PC-3 (cell line): ENCODE measurements around the gene AGRN. TPM values are rescaled to one million over a fixed set of nuclear protein-coding genes. Genes with fewer than 3 reads are reported as not detected.

ENCODE experiments used
- ATAC-seq: fragments of 200-7000 bp; cut with Tn5 transposase; 2 replicates; pipeline ENCODE4 v1.9.1; 2020; ENCODE audit warnings: mild to moderate bottlenecking, moderate library complexity
- BruUV-seq: library from RNA; stranded (reverse); fragments of 400-500 nt; replicated peaks from 2 replicates; lab custom pipeline; 2021; lab: Mats Ljungman, UMichigan
- CTCF ChIA-PET: fragments of 300-600 bp; sonication (Branson Sonifier 250); formaldehyde crosslinking; loops from one replicate; lab custom pipeline; 2022; ENCODE audit warnings: antibody characterized with exemption; lab: Charles Lee
- POLR2A ChIA-PET: fragments of 300-600 bp; sonication (Branson Sonifier 250); formaldehyde crosslinking; loops from one replicate; lab custom pipeline; 2022; ENCODE audit warnings: antibody characterized with exemption; ENCODE audit not compliant: unreplicated experiment; lab: Charles Lee
- DNase-seq: peaks from one replicate; pipeline ENCODE4 v3.0.0-alpha.2; 2015
- H2AFZ ChIP-seq: fragments of 300-600 bp; sonication (generic); 2 replicates; pipeline ENCODE4 v1.6.0; 2016; ENCODE audit warnings: antibody characterized with exemption, low read length
- H3F3A ChIP-seq: fragments of 300-600 bp; sonication (generic); one replicate; pipeline ENCODE4 v1.6.0; 2017; ENCODE audit warnings: antibody characterized with exemption, low read length, control low read depth, mild to moderate bottlenecking; ENCODE audit not compliant: unreplicated experiment
- H3K27ac ChIP-seq: fragments of 300-600 bp; sonication (generic); 2 replicates; pipeline ENCODE4 v1.5.1; 2016; ENCODE audit warnings: mild to moderate bottlenecking, low read length
- H3K27me3 ChIP-seq: fragments of 300-600 bp; sonication (generic); 2 replicates; pipeline ENCODE4 v1.6.1; 2016; ENCODE audit warnings: low read length, mixed read lengths
- H3K36me3 ChIP-seq: fragments of 300-600 bp; sonication (generic); 2 replicates; pipeline ENCODE4 v1.6.1; 2016; ENCODE audit warnings: low read depth, mixed run types, low read length, mixed read lengths
- H3K4me1 ChIP-seq: fragments of 300-600 bp; sonication (generic); 2 replicates; pipeline ENCODE4 v1.5.1; 2016; ENCODE audit warnings: low read length; ENCODE audit not compliant: insufficient read depth
- H3K4me2 ChIP-seq: fragments of 300-600 bp; sonication (generic); 2 replicates; pipeline ENCODE4 v1.6.0; 2016; ENCODE audit warnings: low read length
- H3K4me3 ChIP-seq: fragments of 300-600 bp; sonication (generic); 2 replicates; pipeline ENCODE4 v1.5.1; 2016; ENCODE audit warnings: mild to moderate bottlenecking, low read length, mixed read lengths
- H3K79me2 ChIP-seq: fragments of 300-600 bp; sonication (generic); 2 replicates; pipeline ENCODE4 v1.6.1; 2017; ENCODE audit warnings: low read length, mixed read lengths
- H3K9ac ChIP-seq: fragments of 300-600 bp; sonication (generic); 2 replicates; pipeline ENCODE4 v1.6.0; 2016; ENCODE audit warnings: mild to moderate bottlenecking, low read length
- H3K9me2 ChIP-seq: fragments of 300-600 bp; sonication (generic); replicated peaks from 2 replicates; pipeline ENCODE4 v1.6.1; 2016; ENCODE audit warnings: mixed run types, low read length, mixed read lengths
- H3K9me3 ChIP-seq: fragments of 300-600 bp; sonication (generic); 2 replicates; pipeline ENCODE4 v1.6.1; 2016; ENCODE audit warnings: low read length, mixed read lengths
- H4K20me1 ChIP-seq: fragments of 300-600 bp; sonication (generic); 2 replicates; pipeline ENCODE4 v1.6.1; 2016; ENCODE audit warnings: low read length, mixed read lengths
- EZH2 ChIP-seq: fragments of 300-600 bp; sonication (generic); IDR thresholded peaks from one replicate; pipeline ENCODE4 v1.6.1; 2017; ENCODE audit warnings: antibody characterized with exemption, mild to moderate bottlenecking, low read length; ENCODE audit not compliant: unreplicated experiment
- EZH2phosphoT487 ChIP-seq: fragments of 300-600 bp; sonication (generic); IDR thresholded peaks from 2 replicates; pipeline ENCODE4 v1.6.1; 2018; ENCODE audit warnings: mild to moderate bottlenecking, antibody characterized with exemption, low read length, borderline replicate concordance
- intact Hi-C: fragments of 100-400 bp; cut with micrococcal nuclease; formaldehyde crosslinking; loops from 2 replicates; pipeline ENCODE4 v1.9.0; 2023
- total RNA-seq: library from RNA; depleted of rRNA; stranded (reverse); fragments of >200 nt; gene quantifications from 2 replicates; pipeline ENCODE4 v1.2.3, GENCODE V29; 2014
- TF ChIP-seq, protein P1 (sequence below): fragments of 300-600 bp; sonication (generic); conservative IDR thresholded peaks from 2 replicates; pipeline ENCODE4 v1.5.1; 2017; ENCODE audit warnings: antibody characterized with exemption, low read depth, mild to moderate bottlenecking, low read length

AGRN gene
- total RNA-seq, 1 experiment from 2014 or later, result 273 TPM

DNA sequence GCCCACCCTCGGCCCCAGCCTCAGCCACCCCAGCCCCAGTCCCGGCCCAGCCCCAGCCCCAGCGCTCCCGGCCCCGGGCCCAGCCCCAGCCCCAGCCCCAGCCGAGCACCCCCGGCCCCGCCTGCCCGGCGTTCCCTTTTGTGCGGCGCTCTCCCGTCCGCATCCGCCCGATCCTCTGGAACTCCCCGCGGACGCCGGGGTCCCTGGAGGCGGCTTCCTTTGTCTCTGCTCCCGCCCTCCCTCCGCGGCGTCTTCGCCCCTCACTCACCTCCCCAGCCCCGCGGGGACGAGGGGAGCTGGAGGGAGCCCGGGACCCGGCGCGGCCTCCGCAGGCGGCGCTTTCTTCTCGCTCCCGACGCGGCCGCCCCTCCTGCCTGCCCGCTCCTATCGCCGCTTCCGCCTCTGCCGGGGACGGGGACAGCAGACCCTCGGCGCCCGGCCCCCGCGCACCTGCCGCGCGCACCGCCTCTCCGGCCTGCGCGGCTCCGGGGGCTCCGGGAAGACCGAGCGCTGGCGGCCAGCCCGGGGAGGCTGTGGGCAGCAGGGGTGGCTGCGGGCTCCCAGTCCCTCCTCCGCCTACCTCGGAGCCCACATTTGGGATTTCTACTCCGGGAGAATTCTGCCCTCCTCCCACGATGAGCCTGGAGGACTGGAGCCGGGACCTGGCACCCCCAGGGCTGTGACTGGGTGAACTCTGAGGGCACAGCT lies 14.0 kb downstream of the AGRN start:
- DNase-seq, result no peak
- peaks cover 50% of the 10 kb centered on the region for H3K36me3 ChIP-seq
- no peak overlapping the region for H3K9ac ChIP-seq
- no peaks in the 10 kb centered on the region for H3K4me1 ChIP-seq
- ChIA-PET POLR2A (no interaction called here), CTCF (no interaction called here)
- no peak overlapping the region for H3K27ac ChIP-seq
- peaks cover 78% of the 10 kb centered on the region for H3K79me2 ChIP-seq
- no peak for ATAC-seq
- H3K4me3 ChIP-seq, result no peak overlapping the region
- intact Hi-C loops, result no loop called here
- peaks cover 58% of the 10 kb centered on the region for H4K20me1 ChIP-seq
- TF ChIP-seq EZH2phosphoT487 (no peak), EZH2 (no peak)
- TF ChIP-seq, protein P1, sequence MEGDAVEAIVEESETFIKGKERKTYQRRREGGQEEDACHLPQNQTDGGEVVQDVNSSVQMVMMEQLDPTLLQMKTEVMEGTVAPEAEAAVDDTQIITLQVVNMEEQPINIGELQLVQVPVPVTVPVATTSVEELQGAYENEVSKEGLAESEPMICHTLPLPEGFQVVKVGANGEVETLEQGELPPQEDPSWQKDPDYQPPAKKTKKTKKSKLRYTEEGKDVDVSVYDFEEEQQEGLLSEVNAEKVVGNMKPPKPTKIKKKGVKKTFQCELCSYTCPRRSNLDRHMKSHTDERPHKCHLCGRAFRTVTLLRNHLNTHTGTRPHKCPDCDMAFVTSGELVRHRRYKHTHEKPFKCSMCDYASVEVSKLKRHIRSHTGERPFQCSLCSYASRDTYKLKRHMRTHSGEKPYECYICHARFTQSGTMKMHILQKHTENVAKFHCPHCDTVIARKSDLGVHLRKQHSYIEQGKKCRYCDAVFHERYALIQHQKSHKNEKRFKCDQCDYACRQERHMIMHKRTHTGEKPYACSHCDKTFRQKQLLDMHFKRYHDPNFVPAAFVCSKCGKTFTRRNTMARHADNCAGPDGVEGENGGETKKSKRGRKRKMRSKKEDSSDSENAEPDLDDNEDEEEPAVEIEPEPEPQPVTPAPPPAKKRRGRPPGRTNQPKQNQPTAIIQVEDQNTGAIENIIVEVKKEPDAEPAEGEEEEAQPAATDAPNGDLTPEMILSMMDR, result no peak
- H2AFZ ChIP-seq, result no peak overlapping the region
- H3K9me3 ChIP-seq, result no peaks in the 10 kb centered on the region
- H3F3A ChIP-seq, result no peaks in the 10 kb centered on the region
- no peak overlapping the region for H3K4me2 ChIP-seq
- H3K27me3 ChIP-seq, result no peaks in the 10 kb centered on the region
- BruUV-seq, result no TSS peak
- H3K9me2 ChIP-seq, result no peaks in the 10 kb centered on the region

- H3K27me3 ChIP-seq, result no peaks in the 10 kb centered on the region
- peaks cover 58% of the 10 kb centered on the region for H4K20me1 ChIP-seq
- H3K9me3 ChIP-seq, result no peaks in the 10 kb centered on the region
- ChIA-PET POLR2A (no interaction called here), CTCF (no interaction called here)
- no peaks in the 10 kb centered on the region for H3K4me1 ChIP-seq
- DNase-seq, result no peak
- H3K4me3 ChIP-seq, result no peak overlapping the region
- no peak overlapping the region for H3K9ac ChIP-seq
- TF ChIP-seq, protein P1, result no peak
- TF ChIP-seq EZH2 (no peak), EZH2phosphoT487 (no peak)
- no peak for ATAC-seq
- BruUV-seq, result no TSS peak
- no peak overlapping the region for H3K4me2 ChIP-seq
- intact Hi-C loops, result no loop called here
- H3K79me2 ChIP-seq, result peaks cover 72% of the 10 kb centered on the region
- no peaks in the 10 kb centered on the region for H3K9me2 ChIP-seq
- peaks cover 47% of the 10 kb centered on the region for H3K36me3 ChIP-seq
- H2AFZ ChIP-seq, result no peak overlapping the region
- H3K27ac ChIP-seq, result no peak overlapping the region
- no peaks in the 10 kb centered on the region for H3F3A ChIP-seq
These were observed 14.5 kb downstream of the AGRN start for GRCh38 chr1:1034439-1034781.

- intact Hi-C loops, result no loop called here
- Histone ChIP-seq H3K4me1 (peaks cover 9% of the 10 kb centered on the region), H3K4me2 (no peak overlapping the region), H3K27me3 (no peaks in the 10 kb centered on the region), H2AFZ (no peak overlapping the region), H3K27ac (no peak overlapping the region), H3K4me3 (no peak overlapping the region), H3K9ac (no peak overlapping the region), H3F3A (no peaks in the 10 kb centered on the region), H4K20me1 (peaks cover 63% of the 10 kb centered on the region), H3K9me3 (no peaks in the 10 kb centered on the region), H3K79me2 (peaks cover 66% of the 10 kb centered on the region), H3K9me2 (no peaks in the 10 kb centered on the region), H3K36me3 (peaks cover 47% of the 10 kb centered on the region)
- ATAC-seq (no peak), DNase-seq (no peak)
- TF ChIP-seq, protein P1, result 0 out of 2 replicates have a peak, but pooled peaks have one; percentile 18
- TF ChIP-seq EZH2, result no peak
- ChIA-PET CTCF (no interaction called here), POLR2A (no interaction called here)
- TSS peak; percentile 25 for BruUV-seq
These were observed 15.5 kb downstream of the AGRN start for GRCh38 chr1:1035291-1035943.
